ENCODE measurements around the gene STAM.

Gene STAM

GRCh38 chr10:17747883-17748550 lies 104.1 kb downstream of the STAM start:
- no peaks in the 10 kb centered on the region for H3K9me3 ChIP-seq (ENCODE audit: control insufficient read depth, low read length)
- peak; percentile 15 for DNase-seq (ENCODE audit: low read depth)
- H3K4me3 ChIP-seq (ENCODE audit: low read length) = no peak overlapping the region
- H3K36me3 ChIP-seq (ENCODE audit: control insufficient read depth, insufficient read depth, low read length, severe bottlenecking) = no peaks in the 10 kb centered on the region
- peaks cover 11% of the 10 kb centered on the region for H3K4me1 ChIP-seq (ENCODE audit: control insufficient read depth, insufficient read depth, low read length)
- H3K9ac ChIP-seq (ENCODE audit: low read length) = no peak overlapping the region
- no peaks in the 10 kb centered on the region for H3K27me3 ChIP-seq (replicated peaks; ENCODE audit: control insufficient read depth, insufficient read depth, low read length)

- H3K36me3 ChIP-seq (ENCODE audit: control insufficient read depth, insufficient read depth, low read length, severe bottlenecking) = no peaks in the 10 kb centered on the region
- H3K4me3 ChIP-seq (ENCODE audit: low read length) = no peak overlapping the region
- no peak overlapping the region for H3K9ac ChIP-seq (ENCODE audit: low read length)
- DNase-seq (ENCODE audit: low read depth) = no peak
- no peaks in the 10 kb centered on the region for H3K9me3 ChIP-seq (ENCODE audit: control insufficient read depth, low read length)
- H3K4me1 ChIP-seq (ENCODE audit: control insufficient read depth, insufficient read depth, low read length) = peaks cover 9% of the 10 kb centered on the region
- no peaks in the 10 kb centered on the region for H3K27me3 ChIP-seq (replicated peaks; ENCODE audit: control insufficient read depth, insufficient read depth, low read length)
These were observed 105.9 kb downstream of the STAM start for GRCh38 chr10:17749890-17750289.

- H3K27me3 ChIP-seq (replicated peaks; ENCODE audit: control insufficient read depth, insufficient read depth, low read length) = no peaks in the 10 kb centered on the region
- no peak within 1 kb of the TSS for H3K4me3 ChIP-seq (ENCODE audit: low read length)
- no peaks in the 10 kb centered on the region for H3K9me3 ChIP-seq (ENCODE audit: control insufficient read depth, low read length)
- H3K9ac ChIP-seq (ENCODE audit: low read length) = no peak within 1 kb of the TSS
- peaks cover 9% of the 10 kb centered on the region for H3K4me1 ChIP-seq (ENCODE audit: control insufficient read depth, insufficient read depth, low read length)
- H3K36me3 ChIP-seq (ENCODE audit: control insufficient read depth, insufficient read depth, low read length, severe bottlenecking) = no peaks in the 10 kb centered on the region
- DNase-seq (ENCODE audit: low read depth) = no peak
These were observed 108.0 kb downstream of the STAM start, which contains the start of gene TMEM236 for GRCh38 chr10:17751781-17752445. Gene TMEM236, plus strand, starts transcription at chr10:17752201. Its CDS starts 95 bp downstream, at chr10:17752296.

GRCh38 chr10:17756557-17757217 lies 112.7 kb downstream of the STAM start:
- no peak for DNase-seq (ENCODE audit: low read depth)
- H3K27me3 ChIP-seq (replicated peaks; ENCODE audit: control insufficient read depth, insufficient read depth, low read length) = no peaks in the 10 kb centered on the region
- no peak overlapping the region for H3K4me3 ChIP-seq (ENCODE audit: low read length)
- H3K9ac ChIP-seq (ENCODE audit: low read length) = no peak overlapping the region
- no peaks in the 10 kb centered on the region for H3K36me3 ChIP-seq (ENCODE audit: control insufficient read depth, insufficient read depth, low read length, severe bottlenecking)
- H3K9me3 ChIP-seq (ENCODE audit: control insufficient read depth, low read length) = no peaks in the 10 kb centered on the region
- H3K4me1 ChIP-seq (ENCODE audit: control insufficient read depth, insufficient read depth, low read length) = peaks cover 10% of the 10 kb centered on the region

GRCh38 chr10:17758200-17758599 lies 114.2 kb downstream of the STAM start:
- H3K9ac ChIP-seq (ENCODE audit: low read length) = no peak overlapping the region
- H3K4me1 ChIP-seq (ENCODE audit: control insufficient read depth, insufficient read depth, low read length) = peaks cover 14% of the 10 kb centered on the region
- H3K36me3 ChIP-seq (ENCODE audit: control insufficient read depth, insufficient read depth, low read length, severe bottlenecking) = no peaks in the 10 kb centered on the region
- H3K4me3 ChIP-seq (ENCODE audit: low read length) = no peak overlapping the region
- no peaks in the 10 kb centered on the region for H3K27me3 ChIP-seq (replicated peaks; ENCODE audit: control insufficient read depth, insufficient read depth, low read length)
- DNase-seq (ENCODE audit: low read depth) = no peak
- H3K9me3 ChIP-seq (ENCODE audit: control insufficient read depth, low read length) = no peaks in the 10 kb centered on the region

- Histone ChIP-seq H3K9ac (ENCODE audit: low read length) (no peak overlapping the region), H3K4me3 (ENCODE audit: low read length) (no peak overlapping the region), H3K27me3 (replicated peaks; ENCODE audit: control insufficient read depth, insufficient read depth, low read length) (no peaks in the 10 kb centered on the region), H3K9me3 (ENCODE audit: control insufficient read depth, low read length) (no peaks in the 10 kb centered on the region), H3K36me3 (ENCODE audit: control insufficient read depth, insufficient read depth, low read length, severe bottlenecking) (no peaks in the 10 kb centered on the region), H3K4me1 (ENCODE audit: control insufficient read depth, insufficient read depth, low read length) (peaks cover 14% of the 10 kb centered on the region)
- no peak for DNase-seq (ENCODE audit: low read depth)
These were observed 114.9 kb downstream of the STAM start for GRCh38 chr10:17758896-17759295.

- peaks cover 5% of the 10 kb centered on the region for H3K4me1 ChIP-seq (ENCODE audit: control insufficient read depth, insufficient read depth, low read length)
- H3K9ac ChIP-seq (ENCODE audit: low read length) = no peak overlapping the region
- no peaks in the 10 kb centered on the region for H3K36me3 ChIP-seq (ENCODE audit: control insufficient read depth, insufficient read depth, low read length, severe bottlenecking)
- H3K9me3 ChIP-seq (ENCODE audit: control insufficient read depth, low read length) = peaks cover 12% of the 10 kb centered on the region
- no peaks in the 10 kb centered on the region for H3K27me3 ChIP-seq (replicated peaks; ENCODE audit: control insufficient read depth, insufficient read depth, low read length)
- H3K4me3 ChIP-seq (ENCODE audit: low read length) = no peak overlapping the region
- no peak for DNase-seq (ENCODE audit: low read depth)
These were observed 120.2 kb downstream of the STAM start for GRCh38 chr10:17764142-17764541.

GRCh38 chr10:17765602-17766001 lies 121.7 kb downstream of the STAM start:
- Histone ChIP-seq H3K9me3 (ENCODE audit: control insufficient read depth, low read length) (peaks cover 12% of the 10 kb centered on the region), H3K27me3 (replicated peaks; ENCODE audit: control insufficient read depth, insufficient read depth, low read length) (no peaks in the 10 kb centered on the region), H3K4me1 (ENCODE audit: control insufficient read depth, insufficient read depth, low read length) (peaks cover 4% of the 10 kb centered on the region), H3K36me3 (ENCODE audit: control insufficient read depth, insufficient read depth, low read length, severe bottlenecking) (no peaks in the 10 kb centered on the region), H3K4me3 (ENCODE audit: low read length) (no peak overlapping the region), H3K9ac (ENCODE audit: low read length) (no peak overlapping the region)
- no peak for DNase-seq (ENCODE audit: low read depth)
